Ovary (tissue), 9 donors: ENCODE data around the gene MGAT5. TPM values are rescaled to one million over a fixed set of nuclear protein-coding genes. Genes with fewer than 3 reads are reported as not detected.

Experiments
- DNase-seq, 5 donors: peaks; one replicate each; pipeline ENCODE4 v3.0.0-alpha.2; 2019 to 2020
- H3K27ac ChIP-seq, 2 donors: fragments of 200-600 bp; one replicate each; pipeline versions ENCODE4 v1.5.1 to v1.8.0; 2019 to 2022
- H3K27me3 ChIP-seq: fragments of 200-600 bp; one replicate; pipeline ENCODE4 v1.8.0; 2022
- H3K36me3 ChIP-seq: fragments of 200-600 bp; sonication (generic); one replicate; pipeline ENCODE4 v1.5.1; 2019
- H3K4me1 ChIP-seq: one replicate; pipeline ENCODE4 v1.8.1; 2013; ENCODE audit warnings: mild to moderate bottlenecking, moderate library complexity; ENCODE audit not compliant: insufficient read depth
- H3K4me3 ChIP-seq: fragments of 200-600 bp; sonication (generic); one replicate; pipeline ENCODE4 v1.5.1; 2017
- H3K9me3 ChIP-seq, 2 donors: fragments of 200-600 bp in 1 of 2; sonication (generic) in 1 of 2; one replicate each; pipeline versions ENCODE4 v1.5.1 to v1.8.1; 2013 to 2019; ENCODE audit warnings: mild to moderate bottlenecking in 1 of 2, moderate library complexity in 1 of 2
- EP300 ChIP-seq: sonication (generic); formaldehyde crosslinking; IDR thresholded peaks from one replicate; pipeline ENCODE4 v1.6.1; 2017; ENCODE audit warnings: antibody characterized with exemption
- POLR2A ChIP-seq: fragments of 450-650 bp; IDR thresholded peaks from one replicate; pipeline ENCODE4 v1.6.1; 2017; ENCODE audit warnings: antibody characterized with exemption, mild to moderate bottlenecking, moderate library complexity
- WGBS, 3 donors: extraction: QIAGEN DNeasy Blood & Tissue Kit in 1 of 3; methylation state at CpG; one replicate each; pipeline versions ENCODE4 v1.1.5 to v1.1.7; 2013 to 2017; 5-methylcytosine and 5-hydroxymethylcytosine counted together
- intact Hi-C, 4 donors: fragments of 100-400 bp; cut with DNase I; formaldehyde crosslinking; loops; one replicate each; pipeline versions ENCODE4 v1.11.0 to v1.15.1; 2022 to 2023
- polyA plus RNA-seq, 2 donors: library from polyadenylated mRNA; stranded (reverse); fragments of 200-250 nt in 1 of 2; fragments of 350-450 nt in 1 of 2; fragmentation: Illumina TruSeq in 1 of 2; extraction: RNeasy Lipid Tissue Mini Kit (QIAGEN cat#74804) in 1 of 2; gene quantifications; one replicate each; pipeline ENCODE4 v1.2.3, GENCODE V29; 2013 to 2014
- total RNA-seq, 7 donors: library from RNA; depleted of rRNA in 2 of 7; stranded (reverse); fragments of >200 nt in 2 of 7; fragmentation: NEBNext Ultra II Directional in 3 of 7; extraction: Animal tissue kit (Norgen Biotek cat#: 25700) in 3 of 7; gene quantifications; one replicate each; pipeline versions ENCODE4 v1.1.0 to v1.2.4, GENCODE V29; 2016 to 2023
- TF ChIP-seq, protein P1 (sequence below), 3 donors: fragments of 450-650 bp in 2 of 3; fragments of 200-600 bp in 1 of 3; IDR thresholded peaks; one replicate each; pipeline versions ENCODE4 v1.5.1 to v1.8.0; 2016 to 2022; ENCODE audit warnings: antibody characterized with exemption in 3 of 3, mild to moderate bottlenecking in 1 of 3
- donor health status: DM: no; HTN: no; CAD: no; lungs with moderate emphysema.
- donor health status: DM: no; HTN: no; CAD: no.
- donor health status: Bipolar disorder and iron deficiency.
- donor health status: DM: yes; HTN: yes; CAD: no.
- donor health status: DM: no; HTN: no; CAD: no.
- donor health status: DM: yes; HTN: yes; CAD: no.

The MGAT5 gene
- total and polyA plus RNA-seq, 9 donors, result 11.3 to 61.2 (median 32.4) TPM

DNA sequence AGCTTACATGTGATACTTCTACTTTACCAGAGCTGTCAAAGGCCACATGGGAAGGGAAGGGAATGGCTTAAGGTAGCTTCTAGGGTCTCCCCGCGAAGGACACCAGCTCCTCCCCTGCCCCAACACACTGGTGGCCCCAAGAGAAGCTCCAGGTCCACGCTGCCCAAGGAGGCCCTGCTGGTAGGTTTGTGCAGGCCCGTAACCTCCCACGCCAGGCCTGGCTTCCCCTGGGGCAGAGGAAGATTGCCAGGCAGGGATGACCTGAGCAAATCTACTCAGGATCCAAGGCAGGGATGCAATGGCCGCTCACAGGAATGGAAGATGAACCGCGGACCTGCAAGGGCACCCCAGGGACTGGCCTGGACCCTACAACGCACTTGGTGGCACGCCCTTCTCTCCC, 205.1 kb downstream of the MGAT5 start:
- Histone ChIP-seq H3K4me3 (no peak overlapping the region), H3K36me3 (no peaks in the 10 kb centered on the region), H3K4me1 (no peaks in the 10 kb centered on the region), H3K9me3 (no peaks in the 10 kb centered on the region), H3K27ac (no peak overlapping the region), H3K27me3 (no peaks in the 10 kb centered on the region)
- no peak for TF ChIP-seq POLR2A
- TF ChIP-seq, protein P1, sequence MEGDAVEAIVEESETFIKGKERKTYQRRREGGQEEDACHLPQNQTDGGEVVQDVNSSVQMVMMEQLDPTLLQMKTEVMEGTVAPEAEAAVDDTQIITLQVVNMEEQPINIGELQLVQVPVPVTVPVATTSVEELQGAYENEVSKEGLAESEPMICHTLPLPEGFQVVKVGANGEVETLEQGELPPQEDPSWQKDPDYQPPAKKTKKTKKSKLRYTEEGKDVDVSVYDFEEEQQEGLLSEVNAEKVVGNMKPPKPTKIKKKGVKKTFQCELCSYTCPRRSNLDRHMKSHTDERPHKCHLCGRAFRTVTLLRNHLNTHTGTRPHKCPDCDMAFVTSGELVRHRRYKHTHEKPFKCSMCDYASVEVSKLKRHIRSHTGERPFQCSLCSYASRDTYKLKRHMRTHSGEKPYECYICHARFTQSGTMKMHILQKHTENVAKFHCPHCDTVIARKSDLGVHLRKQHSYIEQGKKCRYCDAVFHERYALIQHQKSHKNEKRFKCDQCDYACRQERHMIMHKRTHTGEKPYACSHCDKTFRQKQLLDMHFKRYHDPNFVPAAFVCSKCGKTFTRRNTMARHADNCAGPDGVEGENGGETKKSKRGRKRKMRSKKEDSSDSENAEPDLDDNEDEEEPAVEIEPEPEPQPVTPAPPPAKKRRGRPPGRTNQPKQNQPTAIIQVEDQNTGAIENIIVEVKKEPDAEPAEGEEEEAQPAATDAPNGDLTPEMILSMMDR (IDR thresholded peaks at IDR 0.05), result no peak
- no peak for TF ChIP-seq EP300
- DNase-seq, result no peak
- intact Hi-C loops, result loop anchor here in 2 of 4 donors (5.0 to 10.0 kb wide), 2 partner anchors 433 to 446 kb away; no protein-coding TSS in a partner anchor
- WGBS, 3 donors, result 86 to 96% (median 89%) methylated on average over 10 of the region's 10 CpGs

DNA sequence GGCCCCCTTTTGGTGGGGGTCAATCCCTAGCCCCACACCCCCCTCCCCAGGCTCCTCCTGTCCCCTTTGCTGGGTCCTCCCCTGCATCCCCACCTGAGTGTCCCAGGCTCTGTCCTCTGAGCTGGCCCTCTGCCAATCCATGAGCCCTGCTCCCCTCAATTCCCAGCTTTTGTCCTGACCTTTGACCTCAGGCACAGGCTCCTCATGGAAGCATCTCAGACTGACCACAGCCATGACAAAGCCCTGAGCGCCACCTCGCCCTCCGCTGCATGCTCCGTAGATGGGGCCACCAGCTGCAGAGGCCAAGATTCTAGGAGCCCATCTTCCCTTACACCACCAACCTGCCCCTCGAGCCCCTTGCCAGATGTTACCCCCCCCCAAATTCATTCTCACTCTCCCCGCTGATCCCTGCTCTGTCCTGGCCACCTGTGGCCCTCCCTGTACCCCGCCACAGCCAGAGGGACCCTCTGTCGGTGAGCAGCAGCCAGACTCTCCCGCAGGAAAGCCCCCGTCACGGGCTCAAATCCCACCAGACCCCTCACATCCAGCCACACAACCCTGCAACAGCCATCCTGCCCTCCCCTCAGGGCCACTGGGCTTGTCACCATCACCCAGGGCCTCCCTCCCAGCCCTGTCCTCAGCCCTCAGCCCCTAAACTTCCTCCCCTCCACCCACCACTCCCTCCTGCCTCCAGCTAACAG, 206.0 kb downstream of the MGAT5 start:
- no peak for DNase-seq
- no peaks in the 10 kb centered on the region for H3K27me3 ChIP-seq
- no peaks in the 10 kb centered on the region for H3K4me1 ChIP-seq
- no peak for TF ChIP-seq POLR2A
- no peak for TF ChIP-seq EP300
- TF ChIP-seq, protein P1 (IDR thresholded peaks at IDR 0.05), result no peak
- WGBS, 3 donors, result 87 to 96% (median 88%) methylated on average over 11 of the region's 11 CpGs
- no peak overlapping the region for H3K4me3 ChIP-seq
- H3K9me3 ChIP-seq, result no peaks in the 10 kb centered on the region
- H3K36me3 ChIP-seq, result no peaks in the 10 kb centered on the region
- H3K27ac ChIP-seq, result no peak overlapping the region
- intact Hi-C loops, result loop anchor here in 3 of 4 donors (5.0 to 10.0 kb wide), 4 partner anchors 415 to 445 kb away; no protein-coding TSS in a partner anchor

DNA sequence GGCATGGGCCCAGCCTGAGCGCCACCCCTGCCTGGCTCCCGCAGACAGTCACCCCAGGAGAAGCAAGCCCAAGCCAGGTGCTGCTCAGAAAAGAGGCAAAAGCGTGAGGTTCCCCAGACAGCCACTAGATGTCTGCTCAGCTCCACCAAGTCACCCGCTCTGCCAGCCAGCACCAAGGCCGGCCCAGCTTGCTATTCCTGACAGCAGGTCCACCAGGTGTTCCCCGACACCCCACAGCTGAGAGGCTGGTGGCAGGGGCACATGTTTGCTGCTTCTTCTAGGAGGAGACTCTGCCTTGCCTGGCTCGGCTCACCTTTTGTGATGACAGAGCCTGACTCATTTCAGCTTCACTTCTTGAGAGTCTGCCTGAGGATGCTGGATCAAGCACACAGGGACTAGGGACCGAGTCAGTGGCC, 206.7 kb downstream of the MGAT5 start:
- WGBS, 3 donors, result 16 to 43% (median 25%) methylated on average over 8 of the region's 8 CpGs
- Histone ChIP-seq H3K9me3 (no peaks in the 10 kb centered on the region), H3K4me1 (no peaks in the 10 kb centered on the region), H3K27me3 (no peaks in the 10 kb centered on the region), H3K36me3 (no peaks in the 10 kb centered on the region), H3K27ac (no peak overlapping the region), H3K4me3 (no peak overlapping the region)
- peak; percentile 33 to 63 (median 46) for DNase-seq
- intact Hi-C loops, result loop anchor here in 2 of 4 donors (5.0 to 10.0 kb wide), 2 partner anchors 414 to 442 kb away; no protein-coding TSS in a partner anchor
- TF ChIP-seq, protein P1 (IDR thresholded peaks at IDR 0.05), result peak; percentile 15 to 46 (median 34)
- TF ChIP-seq EP300, result no peak

DNA sequence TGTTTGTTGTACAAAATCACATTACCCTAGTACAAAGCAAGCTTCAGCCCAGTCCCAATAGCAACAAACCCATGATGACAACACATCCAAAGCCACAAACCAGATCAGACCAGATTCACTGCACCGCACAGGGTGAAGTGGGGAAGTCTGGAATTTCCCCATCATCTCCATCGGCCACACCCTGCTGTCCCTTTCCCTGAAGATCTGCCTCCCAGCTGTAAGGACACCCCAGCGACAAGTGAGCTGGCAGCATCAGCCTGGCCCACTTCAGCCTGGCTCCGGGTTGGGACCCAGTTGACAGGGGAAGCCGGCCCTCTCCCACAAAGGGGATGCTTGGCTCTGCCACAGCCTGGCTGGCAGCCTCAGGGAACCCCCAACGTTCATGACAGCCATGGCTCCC, 207.6 kb downstream of the MGAT5 start:
- TF ChIP-seq, protein P1 (IDR thresholded peaks at IDR 0.05), result no peak
- no peak for TF ChIP-seq POLR2A
- TF ChIP-seq EP300, result no peak
- Histone ChIP-seq H3K27ac (no peak overlapping the region), H3K36me3 (no peaks in the 10 kb centered on the region), H3K9me3 (no peaks in the 10 kb centered on the region), H3K4me3 (no peak overlapping the region), H3K27me3 (no peaks in the 10 kb centered on the region), H3K4me1 (no peaks in the 10 kb centered on the region)
- no peak for DNase-seq
- intact Hi-C loops, result loop anchor here in 2 of 4 donors (5.0 to 10.0 kb wide), 2 partner anchors 413 to 441 kb away; no protein-coding TSS in a partner anchor
- 70 to 80% (median 74%) methylated on average over 6 of the region's 6 CpGs for WGBS, 3 donors
